Uterus (tissue), 2 donors: ENCODE measurements around the gene FMN2.

ENCODE experiments used
- POLR2A ChIP-seq, 2 donors: fragments of 450-650 bp; IDR thresholded peaks; one replicate each; pipeline ENCODE4 v1.6.1; 2016; ENCODE audit warnings: antibody characterized with exemption in 2 of 2, mild to moderate bottlenecking in 1 of 2, moderate library complexity in 1 of 2
- TF ChIP-seq, protein P1 (sequence below), 4 experiments: fragments of 200-600 bp in 2 of 4; fragments of 450-650 bp in 2 of 4; sonication (generic) in 2 of 4; IDR thresholded peaks; one replicate each; pipeline ENCODE4 v1.5.1; 2016 to 2019; ENCODE audit warnings: antibody characterized with exemption in 4 of 4, mild to moderate bottlenecking in 2 of 4, moderate library complexity in 1 of 4

DNA sequence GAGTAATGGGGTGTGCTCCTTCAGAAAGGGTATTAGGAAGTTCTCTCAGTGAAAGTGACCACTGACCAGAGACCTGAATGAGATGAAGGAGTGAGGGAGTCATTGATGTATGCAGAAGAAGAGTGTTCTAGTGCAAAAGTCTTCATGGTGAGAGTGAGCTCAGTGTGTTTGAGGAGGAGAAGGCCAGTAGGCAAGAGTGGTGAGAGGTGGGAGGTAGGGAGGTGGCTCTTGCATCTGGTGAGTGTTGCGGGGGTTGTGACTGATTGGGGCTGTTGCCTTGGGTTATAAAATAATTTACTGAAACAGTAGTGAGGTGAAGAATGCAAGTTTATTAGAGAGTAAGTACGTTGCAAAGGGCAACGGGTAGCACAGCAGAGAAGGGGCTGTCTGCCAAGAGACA lies 26.2 kb downstream of the FMN2 start:
- TF ChIP-seq, protein P1, sequence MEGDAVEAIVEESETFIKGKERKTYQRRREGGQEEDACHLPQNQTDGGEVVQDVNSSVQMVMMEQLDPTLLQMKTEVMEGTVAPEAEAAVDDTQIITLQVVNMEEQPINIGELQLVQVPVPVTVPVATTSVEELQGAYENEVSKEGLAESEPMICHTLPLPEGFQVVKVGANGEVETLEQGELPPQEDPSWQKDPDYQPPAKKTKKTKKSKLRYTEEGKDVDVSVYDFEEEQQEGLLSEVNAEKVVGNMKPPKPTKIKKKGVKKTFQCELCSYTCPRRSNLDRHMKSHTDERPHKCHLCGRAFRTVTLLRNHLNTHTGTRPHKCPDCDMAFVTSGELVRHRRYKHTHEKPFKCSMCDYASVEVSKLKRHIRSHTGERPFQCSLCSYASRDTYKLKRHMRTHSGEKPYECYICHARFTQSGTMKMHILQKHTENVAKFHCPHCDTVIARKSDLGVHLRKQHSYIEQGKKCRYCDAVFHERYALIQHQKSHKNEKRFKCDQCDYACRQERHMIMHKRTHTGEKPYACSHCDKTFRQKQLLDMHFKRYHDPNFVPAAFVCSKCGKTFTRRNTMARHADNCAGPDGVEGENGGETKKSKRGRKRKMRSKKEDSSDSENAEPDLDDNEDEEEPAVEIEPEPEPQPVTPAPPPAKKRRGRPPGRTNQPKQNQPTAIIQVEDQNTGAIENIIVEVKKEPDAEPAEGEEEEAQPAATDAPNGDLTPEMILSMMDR (IDR thresholded peaks at IDR 0.05), result no peak
- no peak for TF ChIP-seq POLR2A (IDR thresholded peaks at IDR 0.05)
